Upper lobe of left lung (tissue), 4 donors: ENCODE measurements around the gene UGT2B28.
"Not testable (repeated sequence)": the region's sequence is repeated elsewhere in the genome, so short reads cannot be mapped to it uniquely, and the experiment has no call there.

Source experiments
- EP300 ChIP-seq, 4 donors: sonication (generic); formaldehyde crosslinking; IDR thresholded peaks; one replicate each; pipeline ENCODE4 v1.5.1; 2017; ENCODE audit warnings: antibody characterized with exemption in 4 of 4, control low read depth in 2 of 4
- POLR2A ChIP-seq, 4 donors: fragments of 450-650 bp; IDR thresholded peaks; one replicate each; pipeline ENCODE4 v1.5.1; 2016 to 2017; ENCODE audit warnings: antibody characterized with exemption in 4 of 4, mild to moderate bottlenecking in 2 of 4
- POLR2AphosphoS5 ChIP-seq, 2 donors: sonication (generic); formaldehyde crosslinking; IDR thresholded peaks; one replicate each; pipeline ENCODE4 v1.5.1; 2017; ENCODE audit warnings: antibody characterized with exemption in 2 of 2
- TF ChIP-seq, protein P1 (sequence below), 6 experiments: fragments of 450-650 bp in 4 of 6; fragments of 200-600 bp in 2 of 6; sonication (generic) in 2 of 6; IDR thresholded peaks; one replicate each; pipeline ENCODE4 v1.5.1; 2016 to 2019; ENCODE audit warnings: antibody characterized with exemption in 6 of 6

DNA sequence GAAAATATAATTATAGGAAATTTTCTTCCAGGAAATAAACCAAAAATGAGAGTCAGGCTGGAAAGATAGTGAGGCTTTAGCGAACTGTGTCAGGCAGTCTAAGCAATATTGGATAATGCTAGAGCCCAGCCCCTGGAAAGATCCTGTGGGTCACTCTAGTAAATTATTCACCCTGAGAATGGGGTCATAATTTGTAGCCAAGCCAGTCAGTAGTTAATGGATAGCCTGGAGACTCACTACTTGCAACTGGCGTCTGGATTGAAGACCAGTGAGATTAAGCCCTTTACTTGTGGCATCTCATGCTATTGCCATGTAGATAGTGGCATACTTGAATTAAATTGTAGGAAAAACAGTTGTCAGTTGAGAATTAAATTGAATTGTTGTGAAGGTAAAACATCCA is 51.0 kb downstream of the UGT2B28 start:
- TF ChIP-seq, protein P1, sequence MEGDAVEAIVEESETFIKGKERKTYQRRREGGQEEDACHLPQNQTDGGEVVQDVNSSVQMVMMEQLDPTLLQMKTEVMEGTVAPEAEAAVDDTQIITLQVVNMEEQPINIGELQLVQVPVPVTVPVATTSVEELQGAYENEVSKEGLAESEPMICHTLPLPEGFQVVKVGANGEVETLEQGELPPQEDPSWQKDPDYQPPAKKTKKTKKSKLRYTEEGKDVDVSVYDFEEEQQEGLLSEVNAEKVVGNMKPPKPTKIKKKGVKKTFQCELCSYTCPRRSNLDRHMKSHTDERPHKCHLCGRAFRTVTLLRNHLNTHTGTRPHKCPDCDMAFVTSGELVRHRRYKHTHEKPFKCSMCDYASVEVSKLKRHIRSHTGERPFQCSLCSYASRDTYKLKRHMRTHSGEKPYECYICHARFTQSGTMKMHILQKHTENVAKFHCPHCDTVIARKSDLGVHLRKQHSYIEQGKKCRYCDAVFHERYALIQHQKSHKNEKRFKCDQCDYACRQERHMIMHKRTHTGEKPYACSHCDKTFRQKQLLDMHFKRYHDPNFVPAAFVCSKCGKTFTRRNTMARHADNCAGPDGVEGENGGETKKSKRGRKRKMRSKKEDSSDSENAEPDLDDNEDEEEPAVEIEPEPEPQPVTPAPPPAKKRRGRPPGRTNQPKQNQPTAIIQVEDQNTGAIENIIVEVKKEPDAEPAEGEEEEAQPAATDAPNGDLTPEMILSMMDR (IDR thresholded peaks at IDR 0.05), result not testable (repeated sequence)
- not testable (repeated sequence) for TF ChIP-seq POLR2A, POLR2AphosphoS5, EP300 (IDR thresholded peaks at IDR 0.05)
